Measurements from ENCODE around the gene TRAK1. TPM values are rescaled to one million over a fixed set of nuclear protein-coding genes. Genes with fewer than 3 reads are reported as not detected.
A peak's percentile ranks its signal among the peaks of the same experiment; 100 is the strongest.

Gene TRAK1
- total and polyA plus RNA-seq, 2 donors (not counting 1 experiment from before 2014, with no cell fraction given) = 71.3 to 129 TPM

DNA sequence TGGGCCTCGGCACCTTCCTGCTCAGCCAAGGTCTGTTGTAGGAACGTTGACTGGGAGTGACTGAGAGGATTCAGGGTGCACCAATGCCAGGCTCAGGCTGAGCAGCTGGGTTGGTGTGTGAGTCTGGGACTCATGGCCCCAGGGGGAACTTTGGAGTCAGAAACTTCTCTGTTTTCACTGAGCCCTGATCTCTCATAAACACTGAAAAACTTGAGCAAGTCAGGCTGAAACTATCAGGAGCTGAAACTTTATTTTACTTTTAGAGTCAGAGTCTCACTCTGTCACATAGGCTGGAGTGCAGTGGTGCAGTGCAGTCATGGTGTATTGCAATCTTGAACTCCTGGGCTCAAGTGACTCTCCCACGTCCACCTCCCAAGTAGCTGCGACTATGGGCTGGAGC lies 3.0 kb downstream of the TRAK1 start:
- CTCF ChIA-PET = interaction anchor here (1.1 to 8.8 kb wide), 6 partner anchors 12 to 199 kb away, joined by 3 to 69 read pairs (median 6); no protein-coding TSS in a partner anchor
- H3K27me3 ChIP-seq (replicated peaks in 1 of 4; ENCODE audit: control extremely low read depth in 1 of 4, control insufficient read depth in 3 of 4, insufficient read depth in 4 of 4, low read length in 3 of 4) = no peaks in the 10 kb centered on the region
- H3K9ac ChIP-seq (ENCODE audit: low read length) = no peak overlapping the region
- POLR2A ChIA-PET = interaction anchor here (0.6 kb wide), 1 partner anchor 132 kb away, joined by 4 read pairs; the partner anchor contains the start of gene ULK4
- Mint-ChIP-seq H3K27ac (peak overlapping the region; percentile 84), H3K9me3 (ENCODE audit: insufficient read depth) (peaks cover 3% of the 10 kb centered on the region), H3K4me1 (peaks cover 84% of the 10 kb centered on the region), H3K4me3 (peak overlapping the region; percentile 26), H3K27me3 (no peaks in the 10 kb centered on the region)
- no peak overlapping the region for H3K4me3 ChIP-seq (ENCODE audit: control extremely low read depth in 1 of 5, extremely low read depth in 1 of 5, insufficient read depth in 1 of 5, low read depth in 2 of 5, low read length in 4 of 5)
- H3K36me3 ChIP-seq (replicated peaks in 1 of 2; ENCODE audit: control extremely low read depth in 1 of 2, control insufficient read depth in 1 of 2, extremely low read depth in 1 of 2, insufficient read depth in 2 of 2, low read length in 1 of 2) = peaks cover 0 to 51% of the 10 kb centered on the region in 2 experiments
- H3K9me3 ChIP-seq (ENCODE audit: control extremely low read depth in 1 of 3, control insufficient read depth in 2 of 3, insufficient read depth in 1 of 3, low read length in 2 of 3) = peaks cover 0 to 16% (median 8%) of the 10 kb centered on the region in 3 donors
- peaks cover 24% of the 10 kb centered on the region for H4K20me1 ChIP-seq (ENCODE audit: control insufficient read depth, insufficient read depth, low read length, poor library complexity, severe bottlenecking)
- intact Hi-C loops (cut with micrococcal nuclease) = loop anchor here (2.0 kb wide), 1 partner anchor 13 kb away; no protein-coding TSS in a partner anchor
- H3K27ac ChIP-seq (ENCODE audit: low read length in 2 of 2) = peak overlapping the region; percentile 4 to 62
- 60% methylated on average over 2 of the region's 4 CpGs for WGBS (ENCODE audit: insufficient coverage)
- H2AFZ ChIP-seq (ENCODE audit: insufficient read depth, low read depth, low read length, poor library complexity, severe bottlenecking) = no peak overlapping the region
- peaks cover 23 to 28% of the 10 kb centered on the region in 2 donors for H3K4me1 ChIP-seq (ENCODE audit: control insufficient read depth in 2 of 2, insufficient read depth in 2 of 2, low read length in 2 of 2)
- H3K79me2 ChIP-seq (ENCODE audit: control insufficient read depth, insufficient read depth, low read length) = peaks cover 82% of the 10 kb centered on the region
- no peak for TF ChIP-seq EZH2 (IDR thresholded peaks at IDR 0.05; ENCODE audit: borderline replicate concordance, insufficient read depth, low read depth, low read length, poor library complexity, severe bottlenecking)
- TF ChIP-seq, protein P1, sequence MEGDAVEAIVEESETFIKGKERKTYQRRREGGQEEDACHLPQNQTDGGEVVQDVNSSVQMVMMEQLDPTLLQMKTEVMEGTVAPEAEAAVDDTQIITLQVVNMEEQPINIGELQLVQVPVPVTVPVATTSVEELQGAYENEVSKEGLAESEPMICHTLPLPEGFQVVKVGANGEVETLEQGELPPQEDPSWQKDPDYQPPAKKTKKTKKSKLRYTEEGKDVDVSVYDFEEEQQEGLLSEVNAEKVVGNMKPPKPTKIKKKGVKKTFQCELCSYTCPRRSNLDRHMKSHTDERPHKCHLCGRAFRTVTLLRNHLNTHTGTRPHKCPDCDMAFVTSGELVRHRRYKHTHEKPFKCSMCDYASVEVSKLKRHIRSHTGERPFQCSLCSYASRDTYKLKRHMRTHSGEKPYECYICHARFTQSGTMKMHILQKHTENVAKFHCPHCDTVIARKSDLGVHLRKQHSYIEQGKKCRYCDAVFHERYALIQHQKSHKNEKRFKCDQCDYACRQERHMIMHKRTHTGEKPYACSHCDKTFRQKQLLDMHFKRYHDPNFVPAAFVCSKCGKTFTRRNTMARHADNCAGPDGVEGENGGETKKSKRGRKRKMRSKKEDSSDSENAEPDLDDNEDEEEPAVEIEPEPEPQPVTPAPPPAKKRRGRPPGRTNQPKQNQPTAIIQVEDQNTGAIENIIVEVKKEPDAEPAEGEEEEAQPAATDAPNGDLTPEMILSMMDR (IDR thresholded peaks at IDR 0.05) = no peak
- peak overlapping the region; percentile 11 for H3K4me2 ChIP-seq (replicated peaks; ENCODE audit: low read depth, low read length, poor library complexity, severe bottlenecking)
- DNase-seq (peak; percentile 23), ATAC-seq (ENCODE audit: low read depth) (peak; percentile 48)

DNA sequence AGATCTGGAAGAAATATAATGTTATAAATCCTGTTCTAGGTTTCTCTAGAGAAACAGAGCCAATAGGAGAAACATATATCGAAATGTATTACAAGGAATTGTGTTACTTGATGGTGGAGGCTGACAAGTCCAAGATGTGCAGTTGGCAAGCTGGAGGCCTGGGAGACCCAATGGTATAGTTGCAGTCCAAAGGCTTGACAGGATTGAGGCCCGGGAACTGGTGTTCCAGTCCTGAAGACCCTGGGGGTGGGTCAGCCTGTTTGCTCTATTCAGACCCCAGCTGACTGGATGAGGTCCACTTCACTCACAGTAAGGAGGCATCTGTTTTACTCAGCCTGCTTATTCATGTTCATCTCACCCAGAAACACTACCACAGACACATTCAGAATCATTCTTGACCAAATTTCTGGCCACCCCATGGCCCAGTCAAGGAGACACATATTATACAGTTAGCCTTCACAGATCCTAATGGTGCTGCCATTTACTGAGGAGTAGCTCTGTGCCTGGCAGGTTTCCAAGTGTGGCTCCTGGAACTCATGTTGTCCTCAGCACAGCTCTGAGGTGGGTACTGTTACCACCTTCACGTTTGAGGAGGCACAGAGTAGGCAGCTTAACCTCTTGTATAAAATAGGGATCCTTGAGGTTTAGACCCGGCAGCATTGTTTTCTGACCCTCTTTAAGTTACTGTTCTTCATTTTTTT lies 3.7 kb downstream of the TRAK1 start:
- Histone ChIP-seq H4K20me1 (ENCODE audit: control insufficient read depth, insufficient read depth, low read length, poor library complexity, severe bottlenecking) (peaks cover 19% of the 10 kb centered on the region), H3K4me1 (ENCODE audit: control insufficient read depth in 2 of 2, insufficient read depth in 2 of 2, low read length in 2 of 2) (peaks cover 23 to 34% of the 10 kb centered on the region in 2 donors), H2AFZ (ENCODE audit: insufficient read depth, low read depth, low read length, poor library complexity, severe bottlenecking) (no peak overlapping the region), H3K9ac (ENCODE audit: low read length) (no peak overlapping the region), H3K27ac (ENCODE audit: low read length in 2 of 2) (peak overlapping the region; percentile 4 to 62), H3K9me3 (ENCODE audit: control extremely low read depth in 1 of 3, control insufficient read depth in 2 of 3, insufficient read depth in 1 of 3, low read length in 2 of 3) (peaks cover 0 to 16% (median 8%) of the 10 kb centered on the region in 3 donors), H3K4me2 (replicated peaks; ENCODE audit: low read depth, low read length, poor library complexity, severe bottlenecking) (no peak overlapping the region), H3K4me3 (ENCODE audit: control extremely low read depth in 1 of 5, extremely low read depth in 1 of 5, insufficient read depth in 1 of 5, low read depth in 2 of 5, low read length in 4 of 5) (no peak overlapping the region), H3K36me3 (replicated peaks in 1 of 2; ENCODE audit: control extremely low read depth in 1 of 2, control insufficient read depth in 1 of 2, extremely low read depth in 1 of 2, insufficient read depth in 2 of 2, low read length in 1 of 2) (peaks cover 0 to 47% of the 10 kb centered on the region in 2 experiments), H3K27me3 (replicated peaks in 1 of 4; ENCODE audit: control extremely low read depth in 1 of 4, control insufficient read depth in 3 of 4, insufficient read depth in 4 of 4, low read length in 3 of 4) (no peaks in the 10 kb centered on the region), H3K79me2 (ENCODE audit: control insufficient read depth, insufficient read depth, low read length) (peaks cover 80% of the 10 kb centered on the region)
- no peak for DNase-seq
- Mint-ChIP-seq H3K9me3 (ENCODE audit: insufficient read depth) (peaks cover 3% of the 10 kb centered on the region), H3K27ac (peak overlapping the region; percentile 84), H3K4me1 (peaks cover 83% of the 10 kb centered on the region), H3K4me3 (no peak overlapping the region), H3K27me3 (no peaks in the 10 kb centered on the region)
- no peak for ATAC-seq (ENCODE audit: low read depth)
- TF ChIP-seq EZH2 (IDR thresholded peaks at IDR 0.05; ENCODE audit: borderline replicate concordance, insufficient read depth, low read depth, low read length, poor library complexity, severe bottlenecking) = no peak
- TF ChIP-seq, protein P1 (IDR thresholded peaks at IDR 0.05) = no peak
- intact Hi-C loops (cut with micrococcal nuclease) = loop anchor here (2.0 to 5.0 kb wide), 2 partner anchors 14 to 38 kb away; no protein-coding TSS in a partner anchor
- POLR2A ChIA-PET = no interaction called here
- CTCF ChIA-PET = interaction anchor here (1.5 to 8.8 kb wide), 5 partner anchors 13 to 102 kb away, joined by 3 to 69 read pairs (median 6); no protein-coding TSS in a partner anchor
- WGBS (ENCODE audit: insufficient coverage) = 100% methylated on average over 2 of the region's 4 CpGs

Data from B cell (primary cell).